Measurements from ENCODE around the gene UBE3C. TPM values are rescaled to one million over a fixed set of nuclear protein-coding genes. Genes with fewer than 3 reads are reported as not detected.

UBE3C gene
- total RNA-seq, 2 donors from 2014 or later: 55.0 to 93.6 TPM

DNA sequence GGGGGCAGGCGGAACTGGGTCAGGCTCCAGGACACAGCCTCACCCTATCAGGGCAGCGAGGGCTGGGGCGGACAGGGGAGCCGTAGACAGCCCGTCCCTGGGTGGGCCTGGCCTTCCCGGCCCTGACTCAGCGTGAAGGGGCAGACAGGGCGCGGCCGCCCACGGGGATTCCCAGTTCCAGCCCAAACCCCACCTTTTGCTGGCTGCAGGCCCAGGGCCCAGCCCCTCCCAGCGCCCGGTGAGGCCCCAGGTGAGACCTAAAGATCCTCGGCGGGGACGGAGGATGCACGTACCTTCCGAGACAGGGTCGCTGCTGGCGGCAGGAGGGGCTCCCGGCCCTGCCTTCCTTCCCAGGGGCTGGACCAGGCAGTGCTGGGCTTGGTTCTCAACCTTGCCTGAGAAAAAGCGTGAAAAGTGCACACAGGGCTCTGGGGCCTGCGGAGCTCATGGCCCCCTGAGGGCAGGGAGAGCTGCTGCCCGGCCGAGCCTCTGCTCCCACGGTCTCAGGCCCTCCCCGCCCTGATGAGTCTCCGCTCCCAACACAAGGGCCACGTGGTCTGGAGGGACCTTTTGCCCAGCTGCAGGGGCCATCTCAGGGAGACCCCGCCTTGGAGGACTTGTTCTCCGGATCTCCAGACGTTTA lies 154.2 kb downstream of the UBE3C start:
- H3K4me3 ChIP-seq: no peak overlapping the region
- H3K27me3 ChIP-seq (replicated peaks; ENCODE audit: insufficient read depth): no peaks in the 10 kb centered on the region
- no peak for TF ChIP-seq CTCF (IDR thresholded peaks at IDR 0.05)
- ATAC-seq (ENCODE audit: insufficient number of reproducible peaks, low FRiP score, low read depth): no peak
- no peaks in the 10 kb centered on the region for H3K9me3 ChIP-seq
- DNase-seq (ENCODE audit: low spot score): no peak
- no peaks in the 10 kb centered on the region for H3K36me3 ChIP-seq
- H3K27ac ChIP-seq: no peak overlapping the region
- no peaks in the 10 kb centered on the region for H3K4me1 ChIP-seq (ENCODE audit: control insufficient read depth in 1 of 2, low read depth in 2 of 2)

DNA sequence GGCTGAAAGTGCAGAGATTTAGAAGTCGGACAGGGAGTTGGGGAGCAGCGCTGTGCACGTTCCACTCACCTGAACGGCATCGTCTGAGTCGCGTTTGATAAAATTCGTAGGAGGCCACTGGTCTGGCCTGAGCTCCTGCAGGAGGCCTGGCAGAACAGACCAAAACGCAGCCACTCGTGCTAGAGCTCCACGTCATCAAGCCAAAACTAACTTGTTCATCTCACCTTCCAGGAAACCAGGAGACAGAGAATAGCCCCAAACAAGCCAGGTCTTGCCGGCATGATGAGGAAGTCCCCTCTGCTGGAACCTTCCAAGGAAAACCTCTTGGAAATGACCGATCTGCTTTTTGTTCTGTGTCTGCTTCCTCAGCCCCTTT lies 154.7 kb downstream of the UBE3C start:
- Histone ChIP-seq H3K4me1 (ENCODE audit: control insufficient read depth in 1 of 2, low read depth in 2 of 2) (no peaks in the 10 kb centered on the region), H3K4me3 (no peak overlapping the region), H3K9me3 (no peaks in the 10 kb centered on the region), H3K36me3 (no peaks in the 10 kb centered on the region), H3K27ac (no peak overlapping the region), H3K27me3 (replicated peaks; ENCODE audit: insufficient read depth) (no peaks in the 10 kb centered on the region)
- DNase-seq (ENCODE audit: low spot score): no peak
- TF ChIP-seq CTCF (IDR thresholded peaks at IDR 0.05): no peak
- no peak for ATAC-seq (ENCODE audit: insufficient number of reproducible peaks, low FRiP score, low read depth)

- no peaks in the 10 kb centered on the region for H3K27me3 ChIP-seq (replicated peaks; ENCODE audit: insufficient read depth)
- no peak for DNase-seq (ENCODE audit: low spot score)
- no peak for TF ChIP-seq CTCF (IDR thresholded peaks at IDR 0.05)
- no peak for ATAC-seq (ENCODE audit: insufficient number of reproducible peaks, low FRiP score, low read depth)
- H3K4me3 ChIP-seq: no peak overlapping the region
- no peaks in the 10 kb centered on the region for H3K4me1 ChIP-seq (ENCODE audit: control insufficient read depth in 1 of 2, low read depth in 2 of 2)
- no peaks in the 10 kb centered on the region for H3K36me3 ChIP-seq
- H3K27ac ChIP-seq: no peak overlapping the region
- no peaks in the 10 kb centered on the region for H3K9me3 ChIP-seq
These were observed 156.0 kb downstream of the UBE3C start for GRCh38 chr7:157294773-157295172.

GRCh38 chr7:157295338-157295737 lies 156.6 kb downstream of the UBE3C start:
- ATAC-seq (ENCODE audit: insufficient number of reproducible peaks, low FRiP score, low read depth) (no peak), DNase-seq (ENCODE audit: low spot score) (no peak)
- Histone ChIP-seq H3K27ac (no peak overlapping the region), H3K27me3 (replicated peaks; ENCODE audit: insufficient read depth) (no peaks in the 10 kb centered on the region), H3K4me1 (ENCODE audit: control insufficient read depth in 1 of 2, low read depth in 2 of 2) (no peaks in the 10 kb centered on the region), H3K36me3 (no peaks in the 10 kb centered on the region), H3K4me3 (no peak overlapping the region), H3K9me3 (no peaks in the 10 kb centered on the region)
- TF ChIP-seq CTCF (IDR thresholded peaks at IDR 0.05): no peak

DNA sequence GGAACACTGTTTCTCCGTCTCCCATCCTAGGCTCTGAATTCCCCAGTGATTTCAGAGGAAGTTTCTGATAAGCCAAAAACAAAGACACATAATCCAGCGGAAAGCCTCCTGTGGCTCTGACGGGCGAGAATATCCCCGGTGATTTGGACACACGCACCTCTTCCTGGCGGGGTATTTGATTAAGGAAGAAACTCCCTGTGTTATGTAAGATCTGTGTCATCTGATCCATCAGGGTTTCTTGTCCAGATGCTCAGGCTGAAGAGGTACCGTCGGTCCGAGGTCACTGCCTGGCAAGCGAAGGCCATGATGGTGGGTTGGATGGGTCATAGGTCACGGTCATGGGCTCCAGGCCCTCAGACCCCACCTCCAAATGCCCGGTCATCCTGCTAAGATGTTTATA lies 158.5 kb downstream of the UBE3C start:
- no peaks in the 10 kb centered on the region for H3K9me3 ChIP-seq
- no peak for TF ChIP-seq CTCF (IDR thresholded peaks at IDR 0.05)
- no peaks in the 10 kb centered on the region for H3K27me3 ChIP-seq (replicated peaks; ENCODE audit: insufficient read depth)
- H3K4me3 ChIP-seq: no peak overlapping the region
- no peaks in the 10 kb centered on the region for H3K36me3 ChIP-seq
- DNase-seq (ENCODE audit: low spot score) (no peak), ATAC-seq (ENCODE audit: insufficient number of reproducible peaks, low FRiP score, low read depth) (no peak)
- peaks cover 0 to 3% of the 10 kb centered on the region in 2 donors for H3K4me1 ChIP-seq (ENCODE audit: control insufficient read depth in 1 of 2, low read depth in 2 of 2)
- no peak overlapping the region for H3K27ac ChIP-seq

All from thoracic aorta (tissue), 2 donors.